Measurements from ENCODE around the gene HSPB8.

Gene HSPB8, protein sequence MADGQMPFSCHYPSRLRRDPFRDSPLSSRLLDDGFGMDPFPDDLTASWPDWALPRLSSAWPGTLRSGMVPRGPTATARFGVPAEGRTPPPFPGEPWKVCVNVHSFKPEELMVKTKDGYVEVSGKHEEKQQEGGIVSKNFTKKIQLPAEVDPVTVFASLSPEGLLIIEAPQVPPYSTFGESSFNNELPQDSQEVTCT

DNA sequence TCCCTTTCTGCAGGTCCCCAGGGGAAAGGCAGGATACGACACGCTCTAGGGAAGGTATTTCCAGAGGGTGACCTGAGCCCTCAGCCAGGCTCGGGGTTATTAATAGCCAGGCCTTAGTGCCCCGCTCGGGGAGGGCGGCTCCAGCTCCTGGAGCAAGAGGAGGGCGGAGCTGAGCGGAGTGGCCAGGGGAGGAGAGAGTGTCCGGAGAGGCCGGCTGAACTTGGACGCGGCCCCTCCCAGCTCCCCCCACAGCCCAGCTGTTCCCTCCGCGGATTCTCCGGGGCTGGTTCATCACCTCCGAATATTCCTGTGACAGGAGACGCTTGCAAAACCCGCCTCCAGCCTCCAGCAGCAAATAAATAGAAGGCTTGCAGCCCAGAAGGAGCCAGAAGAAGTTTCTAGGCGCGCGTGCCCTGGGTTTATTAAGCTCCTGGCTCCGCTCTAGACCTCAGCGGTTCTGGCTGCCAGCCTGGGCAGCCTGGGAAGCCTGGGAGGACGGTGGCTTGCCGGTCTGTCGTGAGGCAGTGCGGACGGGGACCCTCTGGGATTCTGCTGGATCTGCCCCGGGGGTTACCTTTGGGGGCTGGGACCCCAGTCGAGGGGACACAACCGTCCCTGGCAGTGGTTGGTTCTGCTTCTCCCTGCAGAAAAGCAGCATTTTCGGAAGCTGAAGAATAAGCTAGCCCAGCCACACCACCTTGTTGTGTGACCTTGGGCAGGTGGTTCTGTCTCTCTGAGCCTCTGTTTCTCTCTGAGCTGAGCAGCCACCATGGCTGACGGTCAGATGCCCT lies at the start of gene HSPB8:
Gene HSPB8 (plus strand): TSS at position 388 of the 791 bp plus-strand sequence. CDS start 382 bp downstream, at position 770.
- no peak within 1 kb of the TSS for H3K4me3 ChIP-seq (ENCODE audit: low read length)
- no peak for TF ChIP-seq ZNF274 (IDR thresholded peaks at IDR 0.05; ENCODE audit: low read depth, low read length)

DNA sequence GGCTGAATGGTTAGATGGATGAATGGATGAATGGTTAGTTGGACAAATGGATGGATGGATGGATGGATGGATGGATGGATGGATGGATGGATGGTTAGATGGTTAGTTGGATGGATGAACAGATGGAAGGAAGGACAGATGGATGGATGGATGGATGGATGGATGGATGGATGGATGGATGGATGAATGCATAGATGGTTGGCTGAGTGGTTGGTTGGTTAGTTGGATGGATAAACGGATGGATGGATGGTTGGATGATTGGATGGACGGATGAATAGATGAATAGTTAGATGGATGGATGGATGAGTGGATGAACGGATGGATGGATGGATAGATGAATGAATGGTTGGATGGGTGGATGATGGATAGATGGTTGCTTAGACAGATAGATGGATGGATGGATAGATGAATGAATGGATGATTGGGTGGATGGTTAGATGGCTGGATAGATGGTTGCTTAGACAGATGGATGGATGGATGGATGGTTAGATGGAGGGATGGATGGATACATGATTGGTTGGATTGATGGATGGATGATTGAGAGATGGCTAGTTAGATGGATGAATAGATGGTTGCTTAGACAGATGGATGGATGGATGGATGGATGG lies 48.8 kb upstream of the HSPB8 start:
- no peak for TF ChIP-seq ZNF274 (IDR thresholded peaks at IDR 0.05; ENCODE audit: low read depth, low read length)
- H3K4me3 ChIP-seq (ENCODE audit: low read length): no peak overlapping the region

DNA sequence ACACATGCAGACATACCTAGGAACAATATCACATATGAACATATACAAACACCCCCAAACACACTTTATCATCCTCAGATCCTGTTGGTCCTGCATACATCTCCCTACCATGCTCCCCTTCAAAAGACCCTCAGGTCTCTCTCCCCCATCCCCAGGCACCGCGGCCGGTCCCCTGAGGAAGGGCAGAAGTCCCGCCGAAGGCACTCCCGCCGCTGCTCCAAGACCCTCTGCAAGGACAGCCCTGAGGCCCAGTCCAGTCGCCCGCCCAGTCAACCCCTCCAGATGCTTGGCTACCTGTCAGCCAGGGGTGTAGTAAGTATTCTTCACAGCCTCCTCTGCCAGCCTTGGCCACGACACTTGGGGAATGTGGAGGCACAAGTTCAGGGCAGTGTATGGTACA lies 48.2 kb upstream of the HSPB8 start:
- no peak for TF ChIP-seq ZNF274 (IDR thresholded peaks at IDR 0.05; ENCODE audit: low read depth, low read length)
- H3K4me3 ChIP-seq (ENCODE audit: low read length): no peak overlapping the region

DNA sequence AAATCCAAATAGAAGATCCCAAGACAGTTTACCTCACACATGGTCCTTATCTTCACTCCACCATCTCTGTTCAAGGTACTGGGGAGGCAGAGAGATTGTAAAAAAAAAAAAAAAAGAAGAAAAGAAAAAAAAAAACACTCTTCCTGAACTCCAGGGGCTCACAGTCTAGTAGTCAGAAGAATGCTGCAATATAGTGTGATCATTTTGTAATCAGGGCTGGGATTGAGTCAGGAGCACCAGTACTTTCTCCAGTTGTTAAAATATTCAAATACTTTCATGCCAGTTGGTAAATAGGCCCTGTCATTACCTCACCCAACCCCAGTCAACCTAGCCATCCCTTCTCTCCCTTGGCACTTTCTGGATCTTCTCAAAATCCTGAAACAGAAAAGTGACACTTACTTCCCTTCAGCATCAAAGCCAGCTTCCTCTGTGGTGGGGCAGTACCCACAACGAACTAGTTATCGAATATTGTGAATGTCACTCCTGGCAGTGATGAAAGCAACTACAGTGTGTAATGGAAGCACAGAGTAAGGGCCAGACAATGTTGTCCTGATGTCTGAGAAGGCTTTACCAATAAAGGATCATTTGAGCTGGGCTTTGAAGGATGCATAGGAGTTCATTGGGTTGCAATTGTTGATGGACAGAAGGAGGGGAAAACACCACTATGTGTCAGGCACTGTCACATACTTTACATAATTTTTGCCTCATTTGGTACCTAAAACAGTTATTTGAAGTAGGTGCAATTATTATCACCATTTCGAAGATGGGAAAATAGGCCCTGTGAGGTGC lies 44.3 kb upstream of the HSPB8 start:
- no peak overlapping the region for H3K4me3 ChIP-seq (ENCODE audit: low read length)
- no peak for TF ChIP-seq ZNF274 (IDR thresholded peaks at IDR 0.05; ENCODE audit: low read depth, low read length)

DNA sequence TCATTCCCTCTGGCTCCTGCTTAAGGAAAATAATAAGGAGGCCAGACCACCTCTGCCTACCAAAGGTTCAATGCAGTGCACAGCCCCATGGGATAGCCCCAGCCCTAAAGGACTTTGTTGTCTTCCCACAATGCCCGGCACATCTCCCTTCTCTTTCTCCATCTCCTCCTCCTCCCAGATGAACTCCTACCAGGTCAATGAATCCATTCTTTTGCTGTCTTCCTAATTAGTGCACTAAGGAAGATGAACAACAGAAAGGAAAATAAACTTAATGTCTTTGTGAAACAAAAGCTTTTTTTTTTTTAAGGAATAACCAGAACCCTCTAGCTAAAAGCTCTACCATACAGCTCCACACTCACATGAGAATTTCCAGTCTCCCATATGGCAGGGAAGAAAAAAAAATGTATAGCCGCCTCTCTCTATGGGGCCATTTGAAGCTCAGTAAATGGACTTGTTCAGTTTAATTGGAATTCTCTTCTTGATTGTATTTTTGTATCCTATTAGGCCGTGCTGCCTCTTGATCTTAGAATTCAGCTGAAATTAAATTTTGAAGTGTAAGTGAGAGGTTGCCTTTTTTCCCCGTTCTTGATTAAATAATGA lies 41.8 kb upstream of the HSPB8 start:
- H3K4me3 ChIP-seq (ENCODE audit: low read length): no peak overlapping the region
- no peak for TF ChIP-seq ZNF274 (IDR thresholded peaks at IDR 0.05; ENCODE audit: low read depth, low read length)

DNA sequence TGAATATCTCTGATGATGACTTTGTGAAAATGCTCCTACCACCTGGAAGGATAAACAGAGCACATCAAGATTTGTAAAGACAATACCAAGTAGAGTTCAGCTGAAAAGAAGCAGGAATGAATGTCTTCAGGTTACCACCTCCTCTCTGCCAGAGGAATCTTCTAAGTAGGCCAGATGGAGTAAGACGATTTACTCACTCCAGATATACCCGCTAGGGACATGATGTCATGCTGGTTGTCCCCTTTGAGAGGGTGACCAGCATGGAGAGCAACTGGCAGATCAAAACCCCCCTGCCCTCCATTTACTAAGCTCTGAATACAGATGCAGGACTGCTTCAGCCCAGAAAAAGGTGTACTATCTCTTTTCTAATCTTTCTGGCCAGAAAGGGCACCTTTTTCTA lies 39.3 kb upstream of the HSPB8 start:
- TF ChIP-seq ZNF274 (IDR thresholded peaks at IDR 0.05; ENCODE audit: low read depth, low read length): no peak
- no peak overlapping the region for H3K4me3 ChIP-seq (ENCODE audit: low read length)

DNA sequence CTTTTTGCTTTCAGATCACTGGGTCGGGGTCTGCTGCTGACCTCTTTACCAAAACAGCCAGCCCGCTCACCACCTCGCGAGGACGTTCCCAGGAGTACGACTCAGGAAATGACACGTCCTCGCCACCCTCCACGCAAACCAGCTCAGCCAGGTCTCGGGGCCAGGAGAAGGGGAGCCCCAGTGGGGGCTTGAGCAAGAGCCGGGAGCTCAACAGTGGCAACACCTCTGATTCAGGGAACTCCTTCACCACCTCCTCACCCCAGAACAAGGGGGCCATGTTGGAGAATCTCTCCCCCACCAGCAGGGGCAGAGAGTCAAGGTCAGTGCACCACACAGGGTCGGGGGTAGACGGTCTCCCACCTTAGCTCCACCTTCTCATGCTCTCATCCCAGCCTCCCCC lies 33.4 kb upstream of the HSPB8 start:
- no peak for TF ChIP-seq ZNF274 (IDR thresholded peaks at IDR 0.05; ENCODE audit: low read depth, low read length)
- H3K4me3 ChIP-seq (ENCODE audit: low read length): no peak overlapping the region

DNA sequence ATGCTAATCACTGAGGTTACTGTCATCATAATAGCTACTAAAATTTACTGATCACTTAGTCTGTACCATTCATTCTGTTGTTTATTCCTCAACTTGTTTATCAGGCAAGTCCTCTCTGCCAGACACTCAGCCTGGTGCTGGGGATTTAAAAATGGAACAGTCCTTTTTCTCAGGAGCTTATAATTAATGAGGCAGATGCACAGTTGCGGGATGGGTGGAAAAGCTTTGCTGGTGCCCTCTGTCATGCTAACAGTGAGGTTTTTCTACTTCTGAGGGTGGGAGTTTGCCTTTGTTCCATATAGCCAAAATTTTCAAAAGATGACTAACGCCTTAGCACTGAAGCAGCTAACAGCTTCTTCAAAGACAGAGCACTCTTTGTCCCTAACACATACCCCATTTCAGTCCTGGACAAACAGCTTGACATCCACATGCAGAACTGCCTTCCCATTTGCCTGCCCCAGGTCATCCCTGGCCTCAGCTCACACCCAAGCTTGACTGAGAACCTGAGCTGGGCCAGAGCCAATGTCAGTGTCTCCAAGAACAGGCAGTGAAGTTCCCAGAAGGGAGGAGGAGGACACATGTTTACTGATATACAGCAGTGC lies 30.8 kb upstream of the HSPB8 start:
- no peak overlapping the region for H3K4me3 ChIP-seq (ENCODE audit: low read length)
- TF ChIP-seq ZNF274 (IDR thresholded peaks at IDR 0.05; ENCODE audit: low read depth, low read length): no peak

DNA sequence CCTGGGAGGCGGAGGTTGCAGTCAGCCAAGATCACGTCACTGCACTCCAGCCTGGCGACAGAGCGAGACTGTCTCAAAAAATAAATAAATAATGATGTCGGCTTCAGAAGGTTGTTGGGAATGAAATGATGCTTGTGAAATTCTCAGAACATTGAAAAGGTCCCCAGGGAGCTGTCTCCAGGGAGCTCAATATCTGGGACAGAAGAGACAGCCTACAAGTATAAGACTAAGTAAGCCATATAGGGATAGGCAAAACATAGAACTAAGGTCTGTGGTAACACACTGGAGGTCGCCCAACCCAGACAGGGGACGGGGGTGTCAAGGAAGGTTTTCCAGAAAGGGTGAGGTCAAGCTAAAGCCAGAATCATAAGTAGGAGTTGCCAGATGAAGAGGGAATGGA lies 29.5 kb upstream of the HSPB8 start:
- no peak overlapping the region for H3K4me3 ChIP-seq (ENCODE audit: low read length)
- no peak for TF ChIP-seq ZNF274 (IDR thresholded peaks at IDR 0.05; ENCODE audit: low read depth, low read length)

DNA sequence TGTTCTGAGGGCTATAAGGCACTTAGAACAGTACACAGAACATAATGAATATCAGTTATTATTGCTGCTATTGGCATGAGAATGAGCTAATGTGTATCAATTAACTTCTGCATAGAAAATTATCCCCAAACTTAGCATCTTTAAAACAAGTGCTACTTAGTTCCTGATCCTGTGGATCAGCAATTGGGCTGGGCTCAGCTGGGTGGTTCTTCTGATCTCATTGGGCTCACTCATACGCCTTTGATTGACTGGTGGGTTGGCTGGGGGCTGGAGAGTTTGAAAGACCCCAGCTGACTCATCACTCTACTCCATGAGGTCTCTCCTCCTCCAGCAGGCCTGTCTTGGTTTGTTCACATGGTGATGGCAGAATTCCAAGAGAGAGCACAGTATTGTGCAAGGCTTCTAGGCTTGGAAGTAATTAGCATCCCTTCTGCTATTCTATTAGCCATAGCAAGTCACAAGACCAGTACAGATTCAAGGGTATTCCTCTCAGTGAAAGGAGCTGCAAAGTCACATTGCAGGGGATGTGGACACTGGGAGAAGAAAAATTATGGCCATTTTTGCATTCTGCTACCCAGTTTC lies 27.2 kb upstream of the HSPB8 start:
- TF ChIP-seq ZNF274 (IDR thresholded peaks at IDR 0.05; ENCODE audit: low read depth, low read length): no peak
- H3K4me3 ChIP-seq (ENCODE audit: low read length): no peak overlapping the region

DNA sequence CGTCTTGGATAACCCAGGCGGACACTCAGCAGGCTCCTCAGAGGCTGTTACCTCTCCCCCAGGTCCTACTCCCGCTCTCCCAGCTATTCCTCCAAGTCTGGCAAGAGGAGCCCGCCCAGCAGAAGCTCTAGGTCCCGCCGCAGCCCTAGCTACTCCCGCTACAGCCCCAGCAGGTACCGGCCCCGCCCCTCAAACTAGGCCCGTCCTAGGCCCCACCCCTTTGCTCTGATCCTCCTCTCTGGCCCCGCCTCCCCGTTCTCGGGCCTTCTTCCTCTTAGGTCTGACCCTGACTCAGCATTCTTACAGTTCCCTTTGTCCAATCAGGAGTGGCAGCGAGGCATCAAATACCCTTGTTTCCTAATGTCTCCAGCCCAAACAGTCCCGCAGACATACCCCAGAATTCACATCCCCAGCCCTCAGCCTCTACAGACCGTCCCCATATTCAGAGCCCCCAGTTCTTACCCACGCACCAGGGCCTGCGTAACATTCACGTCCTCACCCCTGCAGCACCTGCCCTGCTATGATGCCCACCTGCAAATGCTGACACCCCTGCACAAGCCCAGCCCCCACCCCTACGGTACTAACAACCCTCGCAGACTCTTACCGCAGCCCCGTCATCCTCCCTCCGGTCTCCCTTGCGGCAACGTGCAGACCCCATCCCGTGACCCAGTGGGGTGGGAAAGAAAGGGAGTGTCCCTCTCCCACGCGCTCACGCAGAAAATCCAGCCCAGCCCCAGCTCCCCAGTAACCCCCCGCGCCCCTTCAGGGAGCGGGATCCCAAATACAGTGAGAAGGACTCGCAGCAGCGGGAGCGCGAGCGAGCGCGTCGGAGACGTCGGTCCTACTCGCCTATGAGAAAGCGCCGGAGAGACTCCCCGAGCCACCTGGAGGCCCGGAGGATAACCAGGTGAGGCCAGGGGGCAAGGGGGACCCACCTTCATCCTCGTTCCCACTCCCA lies 25.0 kb upstream of the HSPB8 start:
- no peak for TF ChIP-seq ZNF274 (IDR thresholded peaks at IDR 0.05; ENCODE audit: low read depth, low read length)
- H3K4me3 ChIP-seq (ENCODE audit: low read length): no peak overlapping the region

DNA sequence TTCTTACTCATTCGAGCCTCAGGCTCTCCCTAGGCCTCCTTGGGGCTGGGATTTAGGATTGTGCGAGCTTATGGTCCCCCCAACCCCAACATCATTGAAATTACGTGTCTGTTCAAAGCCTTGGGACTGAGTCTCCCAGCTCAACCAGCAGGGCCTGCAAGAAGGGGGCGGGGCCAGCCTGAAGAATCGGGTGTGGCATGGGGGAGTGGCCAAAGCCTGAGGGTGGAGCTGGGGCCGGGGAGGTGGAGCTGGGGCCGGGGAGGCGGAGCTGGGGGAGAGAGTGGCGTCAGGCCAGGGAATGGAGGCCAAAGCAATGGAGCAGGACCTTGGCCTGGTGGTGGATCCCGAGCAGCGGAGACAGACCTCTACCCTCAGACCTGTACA lies 24.3 kb upstream of the HSPB8 start:
- H3K4me3 ChIP-seq (ENCODE audit: low read length): no peak overlapping the region
- no peak for TF ChIP-seq ZNF274 (IDR thresholded peaks at IDR 0.05; ENCODE audit: low read depth, low read length)

All from GM08714 (cell line).